Thymus (tissue), 11 donors: ENCODE results near the gene TMEM132D. TPM values are rescaled to one million over a fixed set of nuclear protein-coding genes. Genes with fewer than 3 reads are reported as not detected.
"Not testable (repeated sequence)": the region's sequence is repeated elsewhere in the genome, so short reads cannot be mapped to it uniquely, and the experiment has no call there.

Experiments
- DNase-seq, 9 donors: peaks; one replicate each; pipeline ENCODE4 v3.0.0-alpha.2; 2013; ENCODE audit warnings: low spot score in 9 of 9, low read depth in 6 of 9, missing footprints in 1 of 9
- H3K27ac ChIP-seq, 2 donors: one replicate each; pipeline ENCODE4 v1.5.1; 2013; ENCODE audit warnings: control low read depth in 1 of 2, low read depth in 1 of 2, low read length in 1 of 2, mild to moderate bottlenecking in 1 of 2, moderate library complexity in 1 of 2
- H3K27me3 ChIP-seq, 2 donors: one replicate each; pipeline ENCODE4 v1.5.1; 2013; ENCODE audit warnings: low read length in 1 of 2; ENCODE audit not compliant: control insufficient read depth in 2 of 2, insufficient read depth in 1 of 2
- H3K36me3 ChIP-seq, 2 donors: one replicate each; pipeline ENCODE4 v1.5.1; 2013; ENCODE audit warnings: low read length in 1 of 2, mild to moderate bottlenecking in 1 of 2, moderate library complexity in 1 of 2; ENCODE audit not compliant: control insufficient read depth in 2 of 2, insufficient read depth in 2 of 2
- H3K4me1 ChIP-seq, 2 donors: one replicate each; pipeline ENCODE4 v1.5.1; 2013; ENCODE audit warnings: low read length in 2 of 2; ENCODE audit not compliant: control insufficient read depth in 2 of 2, insufficient read depth in 2 of 2
- H3K4me3 ChIP-seq, 2 donors: one replicate each; pipeline ENCODE4 v1.5.1; 2013; ENCODE audit warnings: low read length in 2 of 2, control low read depth in 1 of 2, mild to moderate bottlenecking in 1 of 2
- H3K9me3 ChIP-seq, 2 donors: one replicate each; pipeline ENCODE4 v1.5.1; 2013; ENCODE audit warnings: low read length in 1 of 2, mild to moderate bottlenecking in 1 of 2; ENCODE audit not compliant: control insufficient read depth in 2 of 2, insufficient read depth in 1 of 2
- WGBS: extraction: QIAGEN DNeasy Blood & Tissue Kit; methylation state at CpG from one replicate; pipeline ENCODE4 v1.1.7; 2013; 5-methylcytosine and 5-hydroxymethylcytosine counted together
- polyA plus RNA-seq: library from polyadenylated mRNA; stranded (reverse); fragments of 200-250 nt; gene quantifications from one replicate; pipeline ENCODE4 v1.2.3, GENCODE V29; 2013
- total RNA-seq: library from RNA; stranded (reverse); fragments of 120-200 nt; gene quantifications from one replicate; pipeline ENCODE4 v1.2.4, GENCODE V29; 2013
- donor health status: healthy.

The TMEM132D gene
- total and polyA plus RNA-seq, 2 donors = 0.02 TPM; not detected in 1

GRCh38 chr12:129196927-129197326 is 706.9 kb downstream of the TMEM132D start:
- DNase-seq = no peak
- Histone ChIP-seq H3K9me3 (peaks cover 0 to 1% of the 10 kb centered on the region in 2 donors), H3K36me3 (no peaks in the 10 kb centered on the region), H3K27me3 (no peaks in the 10 kb centered on the region), H3K4me1 (no peaks in the 10 kb centered on the region), H3K4me3 (no peak overlapping the region), H3K27ac (no peak overlapping the region)
- 93% methylated on average over 3 of the region's 3 CpGs for WGBS

- H3K27me3 ChIP-seq = no peaks in the 10 kb centered on the region
- H3K27ac ChIP-seq = no peak overlapping the region
- DNase-seq = no peak
- no peaks in the 10 kb centered on the region for H3K4me1 ChIP-seq
- H3K36me3 ChIP-seq = no peaks in the 10 kb centered on the region
- H3K9me3 ChIP-seq = peaks cover 0 to 1% of the 10 kb centered on the region in 2 donors
- H3K4me3 ChIP-seq = no peak overlapping the region
- 86% methylated on average over 2 of the region's 2 CpGs for WGBS
These were observed 708.7 kb downstream of the TMEM132D start for GRCh38 chr12:129195081-129195480.

GRCh38 chr12:129193263-129193871 is 710.5 kb downstream of the TMEM132D start:
- 65% methylated on average over 4 of the region's 4 CpGs for WGBS
- no peak overlapping the region for H3K27ac ChIP-seq
- H3K27me3 ChIP-seq = no peaks in the 10 kb centered on the region
- H3K36me3 ChIP-seq = no peaks in the 10 kb centered on the region
- H3K4me3 ChIP-seq = no peak overlapping the region
- peaks cover 0 to 1% of the 10 kb centered on the region in 2 donors for H3K9me3 ChIP-seq
- no peaks in the 10 kb centered on the region for H3K4me1 ChIP-seq
- DNase-seq = no peak

- Histone ChIP-seq H3K27ac (no peak overlapping the region), H3K27me3 (no peaks in the 10 kb centered on the region), H3K36me3 (no peaks in the 10 kb centered on the region), H3K4me1 (no peaks in the 10 kb centered on the region), H3K9me3 (peaks cover 1 to 4% of the 10 kb centered on the region in 2 donors), H3K4me3 (no peak overlapping the region)
- no peak for DNase-seq
- WGBS = 50% methylated on average over 7 of the region's 7 CpGs
These were observed 713.0 kb downstream of the TMEM132D start for GRCh38 chr12:129190827-129191226.

GRCh38 chr12:129189879-129190278 is 713.9 kb downstream of the TMEM132D start:
- not testable (repeated sequence) for H3K27me3 ChIP-seq, H3K27ac ChIP-seq, H3K36me3 ChIP-seq, DNase-seq, H3K9me3 ChIP-seq, H3K4me3 ChIP-seq, H3K4me1 ChIP-seq
- 86% methylated on average over 4 of the region's 4 CpGs for WGBS

- Histone ChIP-seq H3K9me3 (peaks cover 0 to 4% of the 10 kb centered on the region in 2 donors), H3K4me1 (no peaks in the 10 kb centered on the region)
- WGBS = 74% methylated on average over 1 of the region's 1 CpG
These were observed 716.9 kb downstream of the TMEM132D start for GRCh38 chr12:129186952-129187351.

GRCh38 chr12:129185855-129186254 is 718.0 kb downstream of the TMEM132D start:
- Histone ChIP-seq H3K27ac (no peak overlapping the region), H3K4me1 (no peaks in the 10 kb centered on the region), H3K36me3 (no peaks in the 10 kb centered on the region), H3K4me3 (no peak overlapping the region), H3K27me3 (no peaks in the 10 kb centered on the region), H3K9me3 (peaks cover 0 to 4% of the 10 kb centered on the region in 2 donors)
- 86% methylated on average over 3 of the region's 3 CpGs for WGBS
- no peak for DNase-seq

More at GRCh38 chr12:129186952-129187351, 716.9 kb downstream of the TMEM132D start:
- Histone ChIP-seq H3K36me3 (no peaks in the 10 kb centered on the region), H3K4me3 (no peak overlapping the region), H3K27ac (no peak overlapping the region), H3K27me3 (no peaks in the 10 kb centered on the region)
- DNase-seq = no peak

GRCh38 chr12:129184127-129184928 is 719.5 kb downstream of the TMEM132D start:
- H3K9me3 ChIP-seq = peaks cover 0 to 4% of the 10 kb centered on the region in 2 donors
- no peaks in the 10 kb centered on the region for H3K36me3 ChIP-seq
- no peaks in the 10 kb centered on the region for H3K27me3 ChIP-seq
- H3K4me3 ChIP-seq = no peak overlapping the region
- H3K4me1 ChIP-seq = no peaks in the 10 kb centered on the region
- 74% methylated on average over 19 of the region's 19 CpGs for WGBS
- no peak for DNase-seq
- H3K27ac ChIP-seq = no peak overlapping the region

- no peaks in the 10 kb centered on the region for H3K4me1 ChIP-seq
- no peaks in the 10 kb centered on the region for H3K27me3 ChIP-seq
- H3K4me3 ChIP-seq = no peak overlapping the region
- WGBS = 90% methylated on average over 7 of the region's 7 CpGs
- no peak overlapping the region for H3K27ac ChIP-seq
- H3K36me3 ChIP-seq = no peaks in the 10 kb centered on the region
- no peaks in the 10 kb centered on the region for H3K9me3 ChIP-seq
- no peak for DNase-seq
These were observed 723.8 kb downstream of the TMEM132D start for GRCh38 chr12:129179941-129180553.
